Posterior cingulate gyrus (tissue), 11 donors: ENCODE measurements around the gene RER1.
A peak's percentile ranks its signal among the peaks of the same experiment; 100 is the strongest.

Source experiments
- DNase-seq, 10 donors: peaks; one replicate each; pipeline versions ENCODE4 v3.0.0 to v3.0.0-alpha.2; 2020 to 2021; ENCODE audit warnings: mixed read lengths in 3 of 10
- intact Hi-C: fragments of 100-400 bp; cut with DNase I; formaldehyde crosslinking; loops from one replicate; pipeline ENCODE4 v1.15.1; 2023

Gene RER1, protein sequence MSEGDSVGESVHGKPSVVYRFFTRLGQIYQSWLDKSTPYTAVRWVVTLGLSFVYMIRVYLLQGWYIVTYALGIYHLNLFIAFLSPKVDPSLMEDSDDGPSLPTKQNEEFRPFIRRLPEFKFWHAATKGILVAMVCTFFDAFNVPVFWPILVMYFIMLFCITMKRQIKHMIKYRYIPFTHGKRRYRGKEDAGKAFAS

DNA sequence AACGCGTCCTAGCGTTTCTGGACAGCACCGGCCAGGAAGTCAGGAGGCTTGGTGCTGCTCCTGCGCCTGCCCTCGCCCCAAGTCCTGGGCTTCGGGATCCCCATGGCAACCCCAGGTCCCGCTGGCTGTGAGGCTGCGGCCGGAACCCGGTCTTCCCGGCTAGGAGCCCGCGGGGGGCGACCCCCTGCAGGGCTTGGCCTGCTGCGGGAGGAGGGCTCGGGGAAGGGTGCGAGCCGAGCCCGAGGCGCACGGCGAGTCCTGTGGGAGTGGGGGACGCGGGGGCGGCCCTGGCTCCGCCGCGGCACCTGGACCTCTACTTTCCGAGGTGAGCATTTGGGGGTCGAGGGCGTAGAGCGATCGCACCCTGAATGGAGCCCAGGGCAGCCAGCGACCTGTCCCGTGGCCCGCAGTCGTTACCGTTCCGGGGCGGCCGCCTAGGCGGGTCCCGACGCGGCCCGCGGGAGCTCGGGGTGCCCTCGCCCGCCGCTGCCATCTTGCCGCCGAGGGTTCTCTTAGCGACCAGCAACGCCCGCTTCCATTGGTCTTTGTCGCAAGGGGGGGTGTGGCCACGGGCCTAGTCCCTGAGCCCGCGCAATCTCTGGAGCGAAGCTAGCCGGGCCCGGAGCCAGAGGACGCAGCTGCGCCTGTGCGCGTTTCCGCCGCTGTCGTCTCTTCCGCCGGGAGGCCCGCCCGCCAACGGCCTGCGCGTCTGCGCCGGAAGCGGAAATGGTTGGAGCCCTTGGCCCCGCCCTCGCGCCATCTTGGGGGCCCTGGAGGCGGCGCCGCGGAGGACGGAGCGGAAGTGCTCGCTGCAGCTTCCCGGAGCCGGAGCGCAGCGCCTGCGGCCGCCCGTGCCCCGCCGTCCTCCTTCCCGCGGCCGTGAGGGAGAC is at the start of gene RER1, which contains the start of gene MORN1:
Gene RER1 (plus strand): TSS at position 801 of the 890 bp plus-strand sequence. CDS start 3,950 bp downstream, outside the sequence.
Gene MORN1 (minus strand): TSS at position 514 of the 890 bp plus-strand sequence. CDS start 21 bp downstream, at position 493.
- peak; percentile 98 to 100 (median 99) for DNase-seq
- intact Hi-C loops = loop anchor here (1.0 kb wide), 2 partner anchors 135 to 195 kb away; partner anchors contain the start of genes PANK4 and PRXL2B

GRCh38 chr1:2342384-2343022 is 49.1 kb upstream of the RER1 start:
- peak in 3 of 10 donors; percentile 54 to 83 (median 60) for DNase-seq
- intact Hi-C loops = no loop called here

- DNase-seq = peak in 4 of 10 donors; percentile 7 to 74 (median 69)
Measured at GRCh38 chr1:2343023-2343935, 48.4 kb upstream of the RER1 start.

DNA sequence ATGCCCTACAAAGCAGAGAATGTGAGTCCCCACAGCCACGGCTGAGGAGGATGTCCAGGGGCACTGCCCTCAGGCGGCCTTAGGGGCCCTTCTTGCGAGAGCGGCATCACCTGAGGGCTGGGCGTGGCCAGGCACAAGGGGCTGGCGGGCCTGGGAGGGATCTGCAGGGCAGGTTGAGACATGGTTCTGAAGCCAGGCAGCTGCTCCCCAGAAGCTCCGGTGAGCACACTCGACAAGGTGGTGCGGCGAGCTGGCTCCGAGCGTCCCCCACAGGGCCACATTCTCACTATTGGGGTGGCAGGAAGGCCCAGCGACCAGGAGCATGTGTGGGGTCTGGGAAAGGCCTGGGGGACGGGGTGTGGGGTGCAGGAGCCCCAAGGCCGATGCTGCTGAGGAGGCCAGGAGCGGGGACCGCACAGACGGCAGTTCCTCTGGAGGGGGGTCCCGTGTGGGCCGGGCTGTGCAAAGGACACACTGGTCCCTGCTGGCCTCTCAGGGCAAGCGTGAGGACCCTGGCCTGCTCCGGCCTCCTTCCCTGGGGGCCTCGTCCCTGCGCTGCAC is 47.4 kb upstream of the RER1 start:
- intact Hi-C loops = no loop called here
- peak in 4 of 10 donors; percentile 6 to 76 (median 66) for DNase-seq

More at GRCh38 chr1:2343023-2343935, 48.4 kb upstream of the RER1 start:
- intact Hi-C loops = no loop called here

DNA sequence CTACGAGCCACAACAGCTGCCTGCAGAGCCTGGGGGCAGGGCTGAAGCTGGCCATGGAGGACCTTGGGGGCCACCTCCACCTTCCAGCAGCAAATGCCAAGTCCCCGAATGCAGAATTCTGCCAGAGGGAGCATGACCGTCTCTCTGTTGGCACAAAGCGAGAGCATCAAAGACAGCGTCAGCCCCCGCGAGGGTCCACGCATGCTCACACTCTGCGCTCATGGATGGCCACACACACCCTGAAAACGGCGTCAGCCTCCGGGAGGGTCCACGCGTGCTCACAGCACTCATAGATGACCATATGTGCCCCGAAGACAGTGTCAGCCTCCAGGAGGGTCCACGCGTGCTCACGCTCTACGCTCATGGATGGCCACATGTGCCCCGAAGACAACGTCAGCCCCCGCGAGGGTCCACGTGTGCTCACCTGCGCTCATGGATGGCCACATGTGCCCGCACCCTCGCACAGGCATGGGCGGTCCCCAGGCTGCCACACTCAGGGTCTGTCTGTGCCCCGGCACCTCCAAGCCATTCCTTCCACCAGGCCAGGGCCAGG is 46.8 kb upstream of the RER1 start:
- intact Hi-C loops = no loop called here
- peak in 4 of 10 donors; percentile 3 to 61 (median 16) for DNase-seq

DNA sequence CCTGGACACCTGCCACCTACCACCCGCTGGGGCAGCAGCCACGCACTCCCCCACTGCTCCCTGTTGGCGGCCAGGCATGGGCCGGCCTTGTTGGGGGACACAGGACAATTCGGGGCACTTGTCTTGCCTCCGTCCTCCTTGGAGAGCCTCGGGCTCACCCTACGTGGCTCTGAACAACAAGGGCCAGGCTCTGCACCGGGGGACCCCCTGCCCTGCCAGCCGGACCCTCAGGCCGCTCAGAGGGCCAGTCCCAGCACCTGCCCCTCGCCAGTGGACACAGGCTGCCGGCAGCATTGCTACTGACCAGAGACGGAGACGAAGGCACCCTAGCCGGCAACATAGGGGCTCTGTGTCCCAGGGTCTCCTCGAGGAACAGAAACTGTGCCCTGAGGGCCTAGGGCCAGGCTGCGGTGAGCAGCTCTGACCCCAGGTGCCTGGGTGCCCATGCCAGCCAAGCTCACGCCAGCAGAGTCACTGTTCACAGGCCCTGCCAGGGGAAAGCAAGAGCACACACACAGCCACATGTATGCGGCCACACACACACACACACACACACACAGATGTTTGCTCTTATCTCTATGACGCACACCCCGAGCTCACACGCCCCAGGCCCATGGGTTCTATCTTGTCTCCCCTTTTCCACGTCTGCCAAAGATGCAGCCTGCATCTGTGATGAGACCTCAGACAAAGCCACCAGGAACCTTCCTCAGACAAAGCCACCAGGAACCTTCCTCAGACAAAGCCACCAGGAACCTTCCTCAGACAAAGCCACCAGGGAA is 46.2 kb upstream of the RER1 start:
- peak in 5 of 10 donors; percentile 3 to 78 (median 58) for DNase-seq
- intact Hi-C loops = no loop called here

DNA sequence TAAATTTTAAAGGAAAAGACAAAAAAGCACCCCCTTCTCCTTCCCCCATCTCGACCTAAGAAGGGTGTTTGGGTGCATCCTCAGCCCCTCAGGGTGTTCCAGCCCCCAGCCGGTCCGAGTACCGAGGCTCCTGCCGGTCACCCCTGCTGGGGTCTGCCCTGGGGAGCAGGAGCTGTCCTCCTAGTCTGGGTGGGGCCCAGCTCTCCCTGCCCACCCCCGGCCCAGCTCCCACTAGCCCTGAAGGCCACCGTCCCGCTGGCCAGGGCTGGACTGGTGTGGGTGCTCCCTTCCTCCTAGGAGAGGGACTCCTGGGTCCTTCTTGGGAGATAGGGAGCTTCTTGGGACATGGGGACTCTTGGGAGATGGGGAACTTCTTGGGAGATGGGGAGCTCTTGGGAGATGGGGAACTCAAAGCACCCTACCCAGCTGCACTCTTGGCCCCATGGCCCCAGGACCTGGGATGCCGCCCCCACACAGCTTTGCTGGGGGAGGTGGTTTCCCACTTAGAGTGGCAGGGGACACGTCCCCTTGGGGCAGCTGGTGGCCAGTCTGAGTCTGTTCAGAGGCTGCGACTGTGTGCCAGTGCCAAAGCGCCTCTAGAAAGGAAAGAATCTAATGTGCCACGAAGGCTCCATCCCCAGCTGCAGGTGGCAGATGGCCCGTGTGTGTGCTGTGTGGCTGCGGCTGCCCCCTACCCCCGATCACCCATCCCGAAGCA is 44.8 kb upstream of the RER1 start:
- peak in 5 of 10 donors; percentile 4 to 59 (median 39) for DNase-seq
- intact Hi-C loops = no loop called here

- DNase-seq = peak in 4 of 10 donors; percentile 1 to 57 (median 28)
Measured at GRCh38 chr1:2347409-2347785, 44.2 kb upstream of the RER1 start.

GRCh38 chr1:2347896-2348295 is 43.7 kb upstream of the RER1 start:
- intact Hi-C loops = no loop called here
- peak in 5 of 10 donors; percentile 3 to 58 (median 27) for DNase-seq

More at GRCh38 chr1:2347409-2347785, 44.2 kb upstream of the RER1 start:
- intact Hi-C loops = no loop called here

DNA sequence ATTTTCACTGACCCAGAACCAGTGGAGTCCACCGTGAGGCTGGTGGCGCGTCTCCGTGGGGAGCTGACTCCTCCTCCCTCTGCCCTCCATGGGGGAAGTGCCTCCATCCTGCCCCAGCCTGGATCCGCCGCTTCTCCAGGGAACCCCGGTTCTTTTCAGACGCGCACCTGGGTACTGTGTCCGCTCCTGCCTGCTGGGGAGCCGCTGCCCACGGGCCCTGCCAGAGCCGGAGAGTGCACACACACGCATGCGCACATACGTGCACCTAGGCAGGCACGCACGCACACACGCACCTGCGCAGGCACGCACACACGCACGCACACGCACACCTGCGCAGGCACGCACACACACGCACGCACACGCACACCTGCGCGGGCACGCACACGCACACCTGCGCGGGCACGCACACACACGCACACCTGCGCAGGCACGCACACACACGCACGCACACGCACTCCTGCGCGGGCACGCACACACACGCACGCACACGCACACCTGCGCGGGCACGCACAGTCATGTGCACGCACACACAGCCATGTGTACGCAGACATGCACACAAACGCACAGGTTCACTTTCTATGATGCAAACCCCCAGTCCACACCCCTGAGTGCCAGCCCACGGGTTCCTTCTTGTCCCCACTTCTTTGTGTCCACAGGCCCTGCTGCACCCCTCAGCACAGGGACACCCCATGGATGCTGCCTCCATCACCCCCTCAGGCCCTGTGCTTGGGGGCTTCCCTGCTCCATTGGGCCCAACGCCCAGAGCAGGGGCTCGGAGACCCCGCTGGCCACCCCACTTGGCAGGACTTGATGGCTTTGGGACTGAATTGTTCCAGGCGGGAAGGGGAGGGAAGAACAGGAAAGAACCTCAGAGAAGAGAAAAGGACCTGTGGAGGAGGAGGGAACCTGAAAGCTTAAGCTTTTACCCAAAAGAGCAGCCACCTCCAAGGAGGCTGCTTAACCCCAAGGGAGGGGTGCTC is 43.0 kb upstream of the RER1 start:
- intact Hi-C loops = no loop called here
- peak in 5 of 10 donors; percentile 2 to 74 (median 53) for DNase-seq

DNA sequence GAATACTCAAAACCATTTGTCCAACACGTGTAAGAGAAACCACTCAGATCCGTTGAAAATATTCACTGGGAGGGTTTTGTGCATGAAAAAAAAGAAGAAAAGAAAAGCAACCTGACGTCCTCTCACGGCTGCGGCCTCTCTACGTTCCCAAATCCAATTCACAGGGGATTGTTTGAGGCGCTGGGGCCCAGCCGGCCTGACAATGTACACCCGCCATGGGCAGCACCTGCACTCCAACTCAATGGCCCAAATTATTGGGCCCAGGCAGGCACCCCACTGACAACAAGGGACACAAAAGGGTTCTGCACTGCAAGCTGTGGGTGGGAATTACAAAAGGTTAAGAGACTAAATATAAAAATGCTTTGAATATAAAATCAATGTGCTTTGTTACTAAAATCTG is 41.8 kb upstream of the RER1 start:
- intact Hi-C loops = no loop called here
- peak in 5 of 10 donors; percentile 5 to 79 (median 60) for DNase-seq

- intact Hi-C loops = no loop called here
- DNase-seq = peak in 5 of 10 donors; percentile 2 to 79 (median 53)
Measured at GRCh38 chr1:2350501-2350900, 41.1 kb upstream of the RER1 start.

DNA sequence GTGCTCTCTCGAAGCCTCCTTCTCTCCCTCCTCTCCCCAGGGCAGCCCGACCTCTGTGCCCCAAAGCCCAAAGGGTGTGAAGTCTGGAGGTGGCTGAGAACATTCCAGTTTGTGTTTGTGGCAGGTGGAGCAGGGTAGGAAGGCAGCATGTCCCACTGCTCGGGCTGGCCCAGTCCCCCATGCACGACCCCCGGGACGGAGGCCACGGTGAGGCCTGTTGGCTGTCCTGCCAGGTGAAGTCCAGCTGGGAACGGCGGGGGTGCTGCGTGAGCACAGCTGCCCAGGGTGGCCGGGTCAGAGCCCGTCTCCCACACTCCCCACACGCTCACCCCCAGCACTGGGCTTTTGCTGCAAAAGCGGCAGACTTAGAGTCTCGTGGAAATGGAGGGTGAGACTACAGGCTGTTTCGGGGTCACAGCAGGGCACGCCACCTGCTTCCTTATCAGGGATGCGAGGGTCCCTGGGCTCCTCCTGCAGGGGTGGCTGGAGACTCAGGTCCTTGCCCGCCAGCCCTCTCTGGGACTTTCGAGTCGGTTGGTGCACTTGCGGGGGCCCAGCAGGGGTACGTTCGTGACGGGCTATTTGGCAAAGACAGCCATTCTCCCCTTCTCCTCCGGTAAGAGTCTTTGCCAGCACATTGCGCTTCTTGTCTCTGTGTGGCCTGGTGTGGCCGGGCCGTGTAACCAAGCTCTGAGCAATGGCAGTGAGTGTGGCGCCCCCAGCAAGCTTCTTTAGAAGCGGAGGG is 40.6 kb upstream of the RER1 start:
- intact Hi-C loops = no loop called here
- peak in 5 of 10 donors; percentile 3 to 83 (median 62) for DNase-seq

- DNase-seq = peak in 3 of 10 donors; percentile 3 to 54 (median 43)
- intact Hi-C loops = no loop called here
Measured at GRCh38 chr1:2351723-2352122, 39.9 kb upstream of the RER1 start.

DNA sequence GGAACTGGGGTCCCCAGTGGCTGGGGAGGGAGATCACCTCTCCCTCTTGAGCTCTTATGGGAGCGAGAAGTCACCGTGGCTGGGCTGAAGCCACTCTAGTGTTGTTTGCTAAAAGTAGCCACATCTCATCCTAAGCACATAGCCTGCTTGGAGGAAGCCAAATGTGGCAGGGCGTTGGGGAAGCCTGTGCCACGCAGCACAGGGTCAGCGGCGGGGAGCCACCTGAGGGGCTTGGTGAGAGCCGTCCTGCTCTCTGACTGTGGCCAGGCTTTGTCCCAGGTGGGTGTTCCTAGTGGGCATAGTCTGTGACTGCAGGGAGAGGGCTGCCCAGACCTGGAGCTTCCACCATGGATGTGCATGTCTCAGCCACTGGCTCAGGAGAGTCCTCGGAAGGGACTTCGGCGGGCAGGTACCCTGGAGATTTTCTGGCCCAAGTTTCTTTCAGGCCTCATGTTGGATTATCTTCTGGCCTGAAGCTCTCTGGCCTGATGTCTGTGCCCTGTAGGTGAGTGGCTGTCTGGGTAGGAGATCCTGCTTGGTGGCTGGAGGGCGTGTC is 39.2 kb upstream of the RER1 start:
- intact Hi-C loops = no loop called here
- DNase-seq = peak in 4 of 10 donors; percentile 10 to 54 (median 46)
